Activated B cell treated with CpG ODN at 0.5 μM for 24 hours (primary cell): ENCODE results near the gene ELAPOR1. TPM values are rescaled to one million over a fixed set of nuclear protein-coding genes. Genes with fewer than 3 reads are reported as not detected.

Source experiments
- ATAC-seq: fragments of 200-7000 bp; cut with Tn5 transposase; one replicate; pipeline ENCODE4 v1.10.0; 2021; ENCODE audit warnings: low read depth, mild to moderate bottlenecking, moderate library complexity
- CTCF ChIA-PET: fragments of 350-600 bp; sonication (Branson Sonifier 250); formaldehyde crosslinking; loops from one replicate; lab custom pipeline; 2021; ENCODE audit warnings: antibody characterized with exemption; lab: Charles Lee
- POLR2A ChIA-PET: fragments of 350-600 bp; sonication (Branson Sonifier 250); formaldehyde crosslinking; loops from one replicate; lab custom pipeline; 2021; ENCODE audit warnings: antibody characterized with exemption; lab: Charles Lee
- DNase-seq: peaks from one replicate; pipeline ENCODE4 v3.0.0; 2022
- H3K27ac Mint-ChIP-seq: one replicate; pipeline ENCODE4 v1.8.0; 2020; ENCODE audit warnings: mixed read lengths
- H3K27me3 Mint-ChIP-seq: one replicate; pipeline ENCODE4 v1.8.0; 2021; ENCODE audit warnings: mixed read lengths
- H3K36me3 Mint-ChIP-seq: one replicate; pipeline ENCODE4 v1.8.0; 2021; ENCODE audit warnings: low read depth, mixed read lengths
- H3K4me1 Mint-ChIP-seq: one replicate; pipeline ENCODE4 v1.8.0; 2021; ENCODE audit warnings: mixed read lengths
- H3K4me3 Mint-ChIP-seq: one replicate; pipeline ENCODE4 v1.8.0; 2020; ENCODE audit warnings: mild to moderate bottlenecking, mixed read lengths
- H3K9me3 Mint-ChIP-seq: one replicate; pipeline ENCODE4 v1.8.0; 2020; ENCODE audit warnings: mixed read lengths
- CTCF ChIP-seq: fragments of 200-600 bp; IDR thresholded peaks from one replicate; pipeline ENCODE4 v1.8.0; 2022; ENCODE audit warnings: antibody characterized with exemption, mild to moderate bottlenecking
- intact Hi-C: fragments of 100-400 bp; cut with micrococcal nuclease; formaldehyde crosslinking; loops from one replicate; pipeline ENCODE4 v1.15.1; 2024
- total RNA-seq: library from RNA; stranded (reverse); gene quantifications from 2 replicates; pipeline ENCODE4 v1.2.3, GENCODE V29; 2022

ELAPOR1 gene
- total RNA-seq, 1 donor from 2014 or later: 0.38 TPM

DNA sequence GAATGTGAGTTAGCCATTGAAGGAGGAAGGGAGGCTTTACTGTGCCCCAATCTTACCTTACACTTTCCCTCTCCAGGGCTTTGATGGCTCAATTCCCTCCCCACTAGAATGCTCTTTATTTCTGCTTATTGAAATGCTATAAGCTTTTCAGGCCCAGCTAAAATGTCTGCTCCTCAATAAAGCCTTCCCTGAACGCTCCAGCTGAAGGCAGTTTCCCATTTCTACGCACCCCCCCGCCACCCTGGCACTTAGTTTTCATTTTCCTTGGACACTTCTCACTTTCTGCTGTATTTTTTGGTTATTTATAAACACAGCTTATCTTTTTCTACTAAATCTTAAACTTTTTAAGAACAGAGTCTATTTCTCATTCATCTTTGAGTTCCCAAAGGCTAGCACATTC lies 30.4 kb upstream of the ELAPOR1 start:
- DNase-seq (no peak), ATAC-seq (no peak)
- CTCF ChIA-PET: no interaction called here
- intact Hi-C loops: no loop called here
- Mint-ChIP-seq H3K27me3 (no peaks in the 10 kb centered on the region), H3K4me3 (no peak overlapping the region), H3K27ac (no peak overlapping the region), H3K36me3 (no peaks in the 10 kb centered on the region), H3K4me1 (no peaks in the 10 kb centered on the region), H3K9me3 (no peaks in the 10 kb centered on the region)
- no peak for TF ChIP-seq CTCF
- POLR2A ChIA-PET: interaction anchor here (1.2 to 2.1 kb wide), 2 partner anchors 17 to 41 kb away, joined by 3 to 8 read pairs; partner anchors contain the start of gene WDR47

- Mint-ChIP-seq H3K9me3 (no peaks in the 10 kb centered on the region), H3K4me3 (no peak overlapping the region), H3K36me3 (no peaks in the 10 kb centered on the region), H3K27me3 (no peaks in the 10 kb centered on the region), H3K27ac (no peak overlapping the region), H3K4me1 (no peaks in the 10 kb centered on the region)
- intact Hi-C loops: no loop called here
- DNase-seq (no peak), ATAC-seq (no peak)
- ChIA-PET POLR2A (interaction anchor here (1.2 to 2.1 kb wide), 2 partner anchors 16 to 42 kb away, joined by 3 to 8 read pairs; partner anchors contain the start of gene WDR47), CTCF (interaction anchor here (0.6 kb wide), 1 partner anchor 1557 kb away, joined by 3 read pairs; no protein-coding TSS in a partner anchor)
- no peak for TF ChIP-seq CTCF
Measured at GRCh38 chr1:109083923-109084322, 30.0 kb upstream of the ELAPOR1 start.

- Mint-ChIP-seq H3K27me3 (no peaks in the 10 kb centered on the region), H3K4me1 (peaks cover 5% of the 10 kb centered on the region), H3K9me3 (no peaks in the 10 kb centered on the region), H3K4me3 (no peak overlapping the region), H3K27ac (no peak overlapping the region), H3K36me3 (peaks cover 3% of the 10 kb centered on the region)
- TF ChIP-seq CTCF: no peak
- no peak for DNase-seq
- POLR2A ChIA-PET: interaction anchor here (2.1 to 2.6 kb wide), 2 partner anchors 8 to 15 kb away, joined by 8 to 10 read pairs; partner anchors contain the start of gene TAF13
- CTCF ChIA-PET: interaction anchor here (0.6 kb wide), 1 partner anchor 1558 kb away, joined by 3 read pairs; no protein-coding TSS in a partner anchor
- ATAC-seq: no peak
- intact Hi-C loops: no loop called here
Measured at GRCh38 chr1:109084563-109085517, 29.1 kb upstream of the ELAPOR1 start.

- ATAC-seq (no peak), DNase-seq (no peak)
- no peaks in the 10 kb centered on the region for H3K9me3 Mint-ChIP-seq
- H3K4me3 Mint-ChIP-seq: peak overlapping the region; percentile 98
- H3K36me3 Mint-ChIP-seq: peaks cover 34% of the 10 kb centered on the region
- CTCF ChIA-PET: interaction anchor here (0.6 to 2.8 kb wide), 2 partner anchors 11 to 16 kb away, joined by 4 to 22 read pairs; no protein-coding TSS in a partner anchor
- H3K27ac Mint-ChIP-seq: peak overlapping the region; percentile 97
- no peak for TF ChIP-seq CTCF
- POLR2A ChIA-PET: interaction anchor here (0.8 to 5.7 kb wide), 8 partner anchors 8 to 945 kb away, joined by 3 to 140 read pairs (median 7); partner anchors contain the start of genes SARS1, STRIP1, TAF13 and WDR47
- intact Hi-C loops: loop anchor here (1.0 to 5.0 kb wide), 5 partner anchors 11 to 1293 kb away; partner anchors contain the start of genes PRPF38B, TAF13 and WDR47
- H3K27me3 Mint-ChIP-seq: no peaks in the 10 kb centered on the region
- H3K4me1 Mint-ChIP-seq: peaks cover 35% of the 10 kb centered on the region
Measured at GRCh38 chr1:109089242-109090015, 24.5 kb upstream of the ELAPOR1 start.
